OCI-LY7 (cell line): ENCODE data around the gene ZFYVE28. TPM values are rescaled to one million over a fixed set of nuclear protein-coding genes. Genes with fewer than 3 reads are reported as not detected.

Experiments used
- BruUV-seq: library from RNA; stranded (reverse); fragments of 400-500 nt; replicated peaks from 2 replicates; lab custom pipeline; 2021; lab: Mats Ljungman, UMichigan
- CTCF ChIA-PET: fragments of 300-600 bp; sonication (Branson Sonifier 250); formaldehyde crosslinking; loops from one replicate; lab custom pipeline; 2022; ENCODE audit warnings: antibody characterized with exemption; ENCODE audit not compliant: unreplicated experiment; lab: Charles Lee
- POLR2A ChIA-PET: fragments of 300-600 bp; sonication (Branson Sonifier 250); formaldehyde crosslinking; loops from one replicate; lab custom pipeline; 2022; ENCODE audit warnings: antibody characterized with exemption; lab: Charles Lee
- DNase-seq: peaks from one replicate; pipeline ENCODE4 v3.0.0-alpha.2; 2015; ENCODE audit warnings: low spot score
- H2AFZ ChIP-seq: fragments of 200-600 bp; sonication (generic), shearing (Covaris generic); 2 replicates; pipeline ENCODE4 v1.6.1; 2014; ENCODE audit warnings: mild to moderate bottlenecking, antibody characterized with exemption, low read length, moderate library complexity
- H3K27ac ChIP-seq: fragments of 200-600 bp; sonication (generic); 2 replicates; pipeline ENCODE4 v1.5.1; 2014; ENCODE audit warnings: mixed run types, low read depth, mild to moderate bottlenecking, moderate library complexity, low read length, inconsistent platforms; ENCODE audit not compliant: poor library complexity, severe bottlenecking
- H3K36me3 ChIP-seq: fragments of 200-600 bp; sonication (generic); 2 replicates; pipeline ENCODE4 v1.6.1; 2014; ENCODE audit warnings: mild to moderate bottlenecking, antibody characterized with exemption, low read length, moderate library complexity, mixed read lengths; ENCODE audit not compliant: insufficient read depth
- H3K4me1 ChIP-seq: fragments of 200-600 bp; sonication (generic); 2 replicates; pipeline ENCODE4 v1.5.1; 2014; ENCODE audit warnings: mild to moderate bottlenecking, low read length; ENCODE audit not compliant: insufficient read depth, poor library complexity, severe bottlenecking
- H3K4me2 ChIP-seq: fragments of 200-600 bp; sonication (generic); 2 replicates; pipeline ENCODE4 v1.6.1; 2014; ENCODE audit warnings: mild to moderate bottlenecking, low read length
- H3K4me3 ChIP-seq: fragments of 200-600 bp; sonication (generic); 2 replicates; pipeline ENCODE4 v1.5.1; 2014; ENCODE audit warnings: mild to moderate bottlenecking, low read depth, low read length; ENCODE audit not compliant: poor library complexity, severe bottlenecking
- H3K79me2 ChIP-seq: fragments of 200-600 bp; sonication (generic); 2 replicates; pipeline ENCODE4 v1.6.1; 2016; ENCODE audit warnings: low read depth, mild to moderate bottlenecking, low read length, moderate library complexity, mixed read lengths; ENCODE audit not compliant: insufficient read depth
- H3K9me2 ChIP-seq: fragments of 200-600 bp; sonication (generic); 2 replicates; pipeline ENCODE4 v1.6.1; 2016; ENCODE audit warnings: mild to moderate bottlenecking, low read length, mixed read lengths; ENCODE audit not compliant: insufficient read depth
- H3K9me3 ChIP-seq: fragments of 200-600 bp; sonication (generic); 2 replicates; pipeline ENCODE4 v1.6.1; 2014; ENCODE audit warnings: mild to moderate bottlenecking, mixed run types, low read length, mixed read lengths
- H4K20me1 ChIP-seq: fragments of 200-600 bp; sonication (generic); 2 replicates; pipeline ENCODE4 v1.6.1; 2014; ENCODE audit warnings: mild to moderate bottlenecking, antibody characterized with exemption, low read length, moderate library complexity, mixed read lengths; ENCODE audit not compliant: insufficient read depth
- EZH2phosphoT487 ChIP-seq: fragments of 200-600 bp; sonication (generic); IDR thresholded peaks from 2 replicates; pipeline ENCODE4 v1.6.1; 2018; ENCODE audit warnings: low read depth, borderline replicate concordance, mild to moderate bottlenecking, mixed run types, antibody characterized with exemption, low read length, moderate library complexity, mixed read lengths
- intact Hi-C: fragments of 100-400 bp; cut with micrococcal nuclease; formaldehyde crosslinking; loops from one replicate; pipeline ENCODE4 v1.10.0; 2022; ENCODE audit not compliant: unreplicated experiment
- total RNA-seq, 2 experiments: library from RNA; depleted of rRNA in 1 of 2; stranded (reverse); fragments of >200 nt in 1 of 2; shearing (Covaris generic) in 1 of 2; gene quantifications; 2 replicates each; pipeline ENCODE4 v1.2.3, GENCODE V29; 2014 to 2022
- TF ChIP-seq, protein P1 (sequence below): fragments of 200-600 bp; sonication (generic); conservative IDR thresholded peaks from 2 replicates; pipeline ENCODE4 v1.5.1; 2014; ENCODE audit warnings: mild to moderate bottlenecking, antibody characterized with exemption, low read length, moderate library complexity, mixed read lengths

ZFYVE28 gene
- total RNA-seq, 2 experiments from 2014 or later, result 0.32 TPM; not detected in 1

DNA sequence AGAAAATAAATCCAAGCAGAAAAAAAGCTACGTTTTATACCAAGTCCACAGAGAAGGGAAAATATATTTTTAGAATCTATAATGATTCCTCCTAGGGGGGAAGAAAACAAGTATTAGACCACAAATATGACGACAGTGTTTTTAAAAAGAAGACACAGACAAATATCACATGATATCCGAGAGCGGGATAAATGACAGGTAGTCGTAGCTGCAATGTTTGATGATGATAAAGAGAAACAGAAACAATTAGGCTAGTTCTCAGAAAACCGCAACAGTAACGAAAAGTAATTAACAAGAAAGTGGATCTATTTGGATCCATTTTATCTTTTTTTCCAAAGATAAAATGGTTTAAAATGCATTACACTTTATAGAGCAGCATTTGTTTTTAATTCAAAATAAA lies 177.4 kb downstream of the ZFYVE28 start:
- TF ChIP-seq, protein P1, sequence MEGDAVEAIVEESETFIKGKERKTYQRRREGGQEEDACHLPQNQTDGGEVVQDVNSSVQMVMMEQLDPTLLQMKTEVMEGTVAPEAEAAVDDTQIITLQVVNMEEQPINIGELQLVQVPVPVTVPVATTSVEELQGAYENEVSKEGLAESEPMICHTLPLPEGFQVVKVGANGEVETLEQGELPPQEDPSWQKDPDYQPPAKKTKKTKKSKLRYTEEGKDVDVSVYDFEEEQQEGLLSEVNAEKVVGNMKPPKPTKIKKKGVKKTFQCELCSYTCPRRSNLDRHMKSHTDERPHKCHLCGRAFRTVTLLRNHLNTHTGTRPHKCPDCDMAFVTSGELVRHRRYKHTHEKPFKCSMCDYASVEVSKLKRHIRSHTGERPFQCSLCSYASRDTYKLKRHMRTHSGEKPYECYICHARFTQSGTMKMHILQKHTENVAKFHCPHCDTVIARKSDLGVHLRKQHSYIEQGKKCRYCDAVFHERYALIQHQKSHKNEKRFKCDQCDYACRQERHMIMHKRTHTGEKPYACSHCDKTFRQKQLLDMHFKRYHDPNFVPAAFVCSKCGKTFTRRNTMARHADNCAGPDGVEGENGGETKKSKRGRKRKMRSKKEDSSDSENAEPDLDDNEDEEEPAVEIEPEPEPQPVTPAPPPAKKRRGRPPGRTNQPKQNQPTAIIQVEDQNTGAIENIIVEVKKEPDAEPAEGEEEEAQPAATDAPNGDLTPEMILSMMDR, result no peak
- no peak for TF ChIP-seq EZH2phosphoT487
- Histone ChIP-seq H3K9me3 (no peaks in the 10 kb centered on the region), H3K4me1 (peaks cover 56% of the 10 kb centered on the region), H4K20me1 (peaks cover 30% of the 10 kb centered on the region), H3K27ac (peak overlapping the region; percentile 71), H3K36me3 (peaks cover 36% of the 10 kb centered on the region), H3K9me2 (no peaks in the 10 kb centered on the region), H2AFZ (peak overlapping the region; percentile 68; the same call in 1 of the 2 replicates), H3K79me2 (peaks cover 52% of the 10 kb centered on the region), H3K4me2 (peak overlapping the region; percentile 85), H3K4me3 (peak overlapping the region; percentile 86)
- intact Hi-C loops, result loop anchor here (5.0 kb wide), 3 partner anchors 51 to 519 kb away; partner anchors contain the start of genes NELFA, TACC3 and TMEM129
- CTCF ChIA-PET, result no interaction called here
- no peak for DNase-seq
- POLR2A ChIA-PET, result interaction anchor here (0.7 to 1.1 kb wide), 2 partner anchors 9 to 108 kb away, joined by 3 to 4 read pairs; no protein-coding TSS in a partner anchor
- BruUV-seq, result no TSS peak

DNA sequence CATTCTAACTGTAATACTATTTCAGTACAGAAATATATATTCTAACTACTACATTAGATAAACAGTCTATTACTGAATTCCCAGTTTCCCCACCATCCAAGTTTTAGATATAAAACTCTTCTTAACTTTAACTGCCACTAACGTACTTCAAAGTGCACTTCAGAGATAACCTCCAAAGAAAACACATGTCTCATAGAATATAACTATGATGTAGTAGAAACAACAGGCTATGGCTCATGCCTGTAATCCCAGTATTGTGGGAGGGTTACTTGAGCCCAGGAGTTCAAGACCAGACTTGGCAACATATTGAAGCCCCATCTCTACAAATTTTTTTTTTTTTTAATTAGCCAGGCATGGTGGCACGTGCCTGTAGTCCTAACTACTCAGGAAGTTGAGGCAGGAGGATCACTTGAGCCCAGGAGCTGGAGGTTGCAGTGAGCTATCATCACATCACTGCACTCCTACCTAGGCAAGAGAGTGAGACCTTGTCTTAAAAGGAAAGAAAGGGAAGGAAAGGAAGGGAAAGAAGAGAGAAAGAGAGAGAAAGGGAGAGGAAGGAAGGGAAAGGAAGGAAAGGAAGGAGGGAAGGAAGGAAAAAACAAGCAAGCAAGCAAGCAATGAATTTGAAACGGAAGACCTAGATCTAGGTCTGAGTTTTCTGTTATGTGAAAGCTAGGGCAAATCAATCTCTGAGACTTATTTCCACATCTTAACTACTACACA lies 181.3 kb downstream of the ZFYVE28 start:
- Histone ChIP-seq H3K9me2 (no peaks in the 10 kb centered on the region), H2AFZ (no peak overlapping the region), H3K4me2 (peak overlapping the region; percentile 48), H3K4me1 (peaks cover 37% of the 10 kb centered on the region), H3K4me3 (no peak overlapping the region), H3K9me3 (no peaks in the 10 kb centered on the region), H4K20me1 (peaks cover 35% of the 10 kb centered on the region), H3K27ac (no peak overlapping the region), H3K36me3 (peaks cover 75% of the 10 kb centered on the region), H3K79me2 (peaks cover 62% of the 10 kb centered on the region)
- TF ChIP-seq, protein P1, result no peak
- no peak for TF ChIP-seq EZH2phosphoT487
- ChIA-PET POLR2A (interaction anchor here (0.6 to 0.9 kb wide), 2 partner anchors 12 to 61 kb away, joined by 5 to 6 read pairs; no protein-coding TSS in a partner anchor), CTCF (no interaction called here)
- intact Hi-C loops, result no loop called here
- DNase-seq, result no peak
- no TSS peak for BruUV-seq

DNA sequence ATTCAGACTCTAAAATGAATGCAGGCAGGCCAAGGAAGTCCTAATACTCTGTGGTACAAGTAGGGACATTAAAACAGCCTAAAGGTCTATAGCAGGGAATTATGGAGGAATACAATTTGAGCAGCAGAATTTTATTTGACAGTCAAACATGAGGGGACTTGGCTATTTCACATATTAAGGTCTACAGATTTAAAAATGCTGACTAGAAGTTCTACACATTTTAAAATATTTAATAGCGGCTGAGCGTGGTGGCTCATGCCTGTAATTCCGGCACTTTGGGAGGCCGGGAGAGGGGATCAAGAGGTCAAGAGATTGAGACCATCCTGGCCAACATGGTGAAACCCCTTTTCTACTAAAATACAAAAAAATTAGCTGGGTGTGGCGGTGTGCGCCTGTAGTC lies 187.4 kb downstream of the ZFYVE28 start:
- peaks cover 4% of the 10 kb centered on the region; the same call in 1 of the 2 replicates for H4K20me1 ChIP-seq
- H3K9me2 ChIP-seq, result no peaks in the 10 kb centered on the region
- no peak for TF ChIP-seq EZH2phosphoT487
- TF ChIP-seq, protein P1, result no peak
- no peak overlapping the region for H3K4me3 ChIP-seq
- H3K27ac ChIP-seq, result no peak overlapping the region
- POLR2A ChIA-PET, result interaction anchor here (0.6 kb wide), 1 partner anchor 496 kb away, joined by 5 read pairs; no protein-coding TSS in a partner anchor
- H2AFZ ChIP-seq, result no peak overlapping the region
- H3K36me3 ChIP-seq, result peaks cover 69% of the 10 kb centered on the region
- no peak for DNase-seq
- no peak overlapping the region for H3K4me2 ChIP-seq
- intact Hi-C loops, result no loop called here
- H3K4me1 ChIP-seq, result no peaks in the 10 kb centered on the region
- CTCF ChIA-PET, result no interaction called here
- H3K79me2 ChIP-seq, result peaks cover 11% of the 10 kb centered on the region; the same call in 1 of the 2 replicates
- BruUV-seq, result no TSS peak
- no peaks in the 10 kb centered on the region for H3K9me3 ChIP-seq
